ENCODE data around the gene ZNF469.

Gene ZNF469

DNA sequence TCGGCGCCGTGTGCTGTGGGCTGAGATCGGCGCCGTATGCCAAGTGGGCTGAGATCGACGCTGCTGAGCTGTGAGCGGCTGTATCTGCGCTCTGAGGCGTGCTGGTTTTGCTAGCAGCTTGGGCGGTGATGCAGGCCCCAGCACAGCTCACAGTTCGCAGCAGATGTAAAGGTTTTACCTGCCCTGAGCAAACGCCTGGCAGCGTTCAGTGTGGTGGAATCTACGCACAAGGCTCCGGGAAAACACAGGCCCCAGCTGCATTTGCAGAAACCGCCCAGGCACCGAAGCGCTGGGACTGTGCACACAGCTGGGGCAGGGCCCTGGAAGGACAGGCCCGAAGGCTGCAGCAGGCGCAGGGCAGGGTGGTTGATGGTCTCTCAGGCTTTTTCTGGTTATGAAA, 8.0 kb upstream of the ZNF469 start:
- no peaks in the 10 kb centered on the region for H3K36me3 ChIP-seq (ENCODE audit: insufficient read depth, low read length)
- no peak overlapping the region for H3K27ac ChIP-seq (ENCODE audit: low read depth, low read length)
- H2AFZ ChIP-seq (ENCODE audit: low read length, unreplicated experiment), result no peak overlapping the region
- H3K27me3 ChIP-seq (ENCODE audit: insufficient read depth, low read length), result no peaks in the 10 kb centered on the region
- no peaks in the 10 kb centered on the region for H3K4me1 ChIP-seq (ENCODE audit: control insufficient read depth, insufficient read depth, low read length, unreplicated experiment)
- H3K79me2 ChIP-seq (ENCODE audit: control insufficient read depth, insufficient read depth, low read length, unreplicated experiment), result no peaks in the 10 kb centered on the region
- no peak overlapping the region for H3K4me3 ChIP-seq (ENCODE audit: low read depth, low read length)

DNA sequence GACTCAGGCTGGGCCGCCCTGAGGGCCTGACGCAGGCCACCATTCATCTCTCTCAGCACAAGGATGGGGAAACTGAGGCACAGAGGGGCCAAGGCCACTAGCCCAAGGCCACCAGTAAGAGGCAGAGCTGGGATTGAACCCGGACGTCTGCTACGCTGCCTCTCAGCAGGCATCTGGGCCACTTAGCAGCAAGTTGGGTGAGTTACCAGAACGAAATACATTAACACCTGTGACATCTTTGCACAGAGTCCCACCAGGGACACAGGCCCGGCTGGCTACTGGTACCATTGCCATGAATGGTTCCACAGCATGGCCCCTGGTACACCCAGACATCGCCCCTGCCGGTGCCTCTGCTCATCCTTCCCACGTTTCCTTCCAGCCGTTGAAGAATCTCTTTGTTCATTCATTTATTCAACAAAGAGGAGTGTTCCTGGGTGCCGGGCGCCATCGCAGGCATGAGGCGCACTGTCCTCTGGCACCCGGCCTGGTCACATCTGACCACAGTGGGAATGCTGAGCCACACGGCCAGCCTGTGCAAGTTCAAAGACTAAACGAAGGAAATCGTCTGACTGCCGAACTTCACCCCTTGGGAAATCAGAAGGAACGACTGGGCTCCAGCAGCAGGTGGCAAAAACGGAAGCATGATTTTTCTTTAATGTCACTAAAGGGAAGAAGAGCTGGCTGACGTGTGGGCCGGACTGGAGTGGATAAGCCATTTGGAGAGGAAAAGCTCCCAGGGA, 7.4 kb upstream of the ZNF469 start:
- Histone ChIP-seq H3K36me3 (ENCODE audit: insufficient read depth, low read length) (no peaks in the 10 kb centered on the region), H2AFZ (ENCODE audit: low read length, unreplicated experiment) (no peak overlapping the region), H3K27ac (ENCODE audit: low read depth, low read length) (no peak overlapping the region), H3K4me3 (ENCODE audit: low read depth, low read length) (no peak overlapping the region), H3K79me2 (ENCODE audit: control insufficient read depth, insufficient read depth, low read length, unreplicated experiment) (no peaks in the 10 kb centered on the region), H3K27me3 (ENCODE audit: insufficient read depth, low read length) (no peaks in the 10 kb centered on the region), H3K4me1 (ENCODE audit: control insufficient read depth, insufficient read depth, low read length, unreplicated experiment) (no peaks in the 10 kb centered on the region)

- Histone ChIP-seq H3K27ac (ENCODE audit: low read depth, low read length) (no peak overlapping the region), H3K27me3 (ENCODE audit: insufficient read depth, low read length) (no peaks in the 10 kb centered on the region), H3K4me3 (ENCODE audit: low read depth, low read length) (no peak overlapping the region), H2AFZ (ENCODE audit: low read length, unreplicated experiment) (no peak overlapping the region), H3K79me2 (ENCODE audit: control insufficient read depth, insufficient read depth, low read length, unreplicated experiment) (no peaks in the 10 kb centered on the region), H3K4me1 (ENCODE audit: control insufficient read depth, insufficient read depth, low read length, unreplicated experiment) (no peaks in the 10 kb centered on the region), H3K36me3 (ENCODE audit: insufficient read depth, low read length) (no peaks in the 10 kb centered on the region)
Measured at GRCh38 chr16:88375996-88376834, 6.5 kb upstream of the ZNF469 start.

DNA sequence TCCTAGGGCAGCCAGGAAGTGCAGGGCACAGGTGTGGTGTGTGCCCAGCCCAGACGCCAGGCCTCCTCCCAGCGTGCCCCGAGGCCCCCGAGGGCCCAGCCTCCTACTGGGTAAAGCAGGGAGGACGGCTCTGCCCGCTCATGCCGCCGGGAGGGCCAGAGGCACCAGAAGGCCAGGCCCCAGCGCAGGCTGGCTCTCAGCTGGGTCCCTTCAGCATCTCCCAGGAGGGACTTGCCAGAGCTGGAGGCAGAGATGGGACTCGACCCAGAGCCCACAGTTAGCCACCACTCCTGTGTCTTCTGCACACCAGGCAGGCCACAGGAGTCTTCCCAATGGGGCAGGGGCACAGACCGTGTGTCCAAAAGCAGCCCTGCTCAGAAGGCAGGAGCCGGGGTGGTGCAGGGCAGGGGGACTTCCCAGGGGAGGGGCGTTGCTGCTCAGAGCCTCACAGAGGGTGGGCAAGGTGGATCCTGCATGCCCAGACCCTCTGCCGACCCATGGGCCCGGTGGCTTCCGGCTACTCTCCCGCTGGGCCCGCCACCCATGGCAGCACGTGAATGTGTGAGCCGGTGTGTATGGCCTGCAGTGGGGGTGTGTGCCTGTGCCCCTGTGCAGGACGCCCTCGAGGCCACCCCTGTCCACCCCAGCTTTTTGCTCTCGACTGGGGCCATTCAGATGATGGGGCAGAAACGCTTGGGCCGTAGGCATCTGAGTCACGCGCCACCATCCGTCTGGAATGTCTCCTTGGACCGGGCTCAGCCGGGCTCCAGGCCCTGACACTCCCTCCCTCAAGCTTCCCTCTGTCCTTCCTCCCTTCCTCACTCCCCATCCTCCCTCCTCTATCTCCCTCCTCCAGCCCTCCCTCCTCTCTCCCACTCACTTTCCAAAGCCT, 5.7 kb upstream of the ZNF469 start:
- H3K4me1 ChIP-seq (ENCODE audit: control insufficient read depth, insufficient read depth, low read length, unreplicated experiment), result no peaks in the 10 kb centered on the region
- H2AFZ ChIP-seq (ENCODE audit: low read length, unreplicated experiment), result no peak overlapping the region
- H3K79me2 ChIP-seq (ENCODE audit: control insufficient read depth, insufficient read depth, low read length, unreplicated experiment), result no peaks in the 10 kb centered on the region
- no peaks in the 10 kb centered on the region for H3K36me3 ChIP-seq (ENCODE audit: insufficient read depth, low read length)
- H3K4me3 ChIP-seq (ENCODE audit: low read depth, low read length), result no peak overlapping the region
- no peaks in the 10 kb centered on the region for H3K27me3 ChIP-seq (ENCODE audit: insufficient read depth, low read length)
- no peak overlapping the region for H3K27ac ChIP-seq (ENCODE audit: low read depth, low read length)

DNA sequence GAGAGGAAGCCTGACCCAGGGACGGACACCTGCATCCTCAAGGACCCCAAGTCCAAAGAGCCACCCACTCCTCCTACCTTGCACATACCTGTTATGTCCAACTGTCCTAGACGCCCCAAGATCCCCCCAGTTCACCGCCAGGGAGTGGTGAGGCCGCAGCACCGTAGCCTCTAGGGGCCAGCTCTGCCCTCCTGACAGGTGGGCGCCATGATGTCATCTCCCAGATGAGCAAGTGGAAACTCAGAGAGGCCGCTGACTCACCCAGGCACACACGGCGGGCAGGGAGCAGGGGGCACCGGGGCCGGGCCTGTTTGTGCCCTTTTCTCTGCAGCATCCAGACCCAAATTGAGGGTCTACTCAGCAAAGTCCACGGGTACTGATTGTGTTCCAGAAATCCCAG, 4.8 kb upstream of the ZNF469 start:
- no peak overlapping the region for H2AFZ ChIP-seq (ENCODE audit: low read length, unreplicated experiment)
- H3K4me3 ChIP-seq (ENCODE audit: low read depth, low read length), result no peak overlapping the region
- no peak overlapping the region for H3K27ac ChIP-seq (ENCODE audit: low read depth, low read length)
- no peaks in the 10 kb centered on the region for H3K27me3 ChIP-seq (ENCODE audit: insufficient read depth, low read length)
- no peaks in the 10 kb centered on the region for H3K79me2 ChIP-seq (ENCODE audit: control insufficient read depth, insufficient read depth, low read length, unreplicated experiment)
- H3K4me1 ChIP-seq (ENCODE audit: control insufficient read depth, insufficient read depth, low read length, unreplicated experiment), result no peaks in the 10 kb centered on the region
- no peaks in the 10 kb centered on the region for H3K36me3 ChIP-seq (ENCODE audit: insufficient read depth, low read length)

- no peaks in the 10 kb centered on the region for H3K79me2 ChIP-seq (ENCODE audit: control insufficient read depth, insufficient read depth, low read length, unreplicated experiment)
- no peak overlapping the region for H3K4me3 ChIP-seq (ENCODE audit: low read depth, low read length)
- no peaks in the 10 kb centered on the region for H3K36me3 ChIP-seq (ENCODE audit: insufficient read depth, low read length)
- no peak overlapping the region for H2AFZ ChIP-seq (ENCODE audit: low read length, unreplicated experiment)
- H3K27me3 ChIP-seq (ENCODE audit: insufficient read depth, low read length), result no peaks in the 10 kb centered on the region
- H3K4me1 ChIP-seq (ENCODE audit: control insufficient read depth, insufficient read depth, low read length, unreplicated experiment), result no peaks in the 10 kb centered on the region
- H3K27ac ChIP-seq (ENCODE audit: low read depth, low read length), result no peak overlapping the region
Measured at GRCh38 chr16:88378401-88378800, 4.4 kb upstream of the ZNF469 start.

DNA sequence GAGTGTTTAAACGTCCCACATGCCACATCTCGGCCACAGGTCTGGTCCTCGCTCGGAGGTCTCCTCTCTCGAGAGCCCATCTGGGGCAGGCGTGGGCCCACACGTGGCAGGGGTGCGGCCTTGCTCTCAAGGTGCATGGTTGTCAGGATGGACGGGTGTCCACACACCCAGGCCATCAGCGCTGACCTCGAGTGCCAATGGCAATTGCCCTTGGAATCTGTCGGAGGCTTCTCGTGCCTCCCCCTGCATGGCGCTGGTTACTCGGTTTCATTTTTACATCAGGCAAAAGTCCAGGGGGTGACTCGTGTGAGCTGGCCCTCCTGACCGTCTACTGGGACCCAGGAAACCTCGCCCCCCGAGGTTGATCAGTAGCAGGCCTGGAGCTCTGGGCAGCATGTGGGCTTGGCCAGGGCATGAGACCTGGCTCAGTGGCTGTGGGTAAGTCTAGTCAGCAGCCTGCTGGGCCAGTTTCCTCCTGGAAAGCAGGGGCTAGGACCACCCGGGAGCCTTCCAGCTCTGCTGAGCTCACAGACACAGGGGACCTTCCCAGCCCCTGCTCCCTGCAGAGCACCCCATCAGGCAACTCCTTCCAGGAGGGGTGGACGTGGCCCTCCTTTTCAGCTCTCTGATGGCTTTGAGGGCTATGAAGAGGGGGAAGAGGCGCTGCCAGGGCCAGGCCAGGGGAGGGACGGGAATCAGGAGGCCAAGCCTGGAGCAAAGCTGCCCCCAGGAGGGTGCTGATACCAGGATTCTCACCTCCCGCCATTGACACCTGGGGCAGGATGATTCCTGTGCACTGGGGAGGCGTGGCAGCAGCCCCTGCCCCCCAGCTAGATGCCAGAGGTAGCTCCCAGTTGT, 3.7 kb upstream of the ZNF469 start:
- Histone ChIP-seq H2AFZ (ENCODE audit: low read length, unreplicated experiment) (no peak overlapping the region), H3K27me3 (ENCODE audit: insufficient read depth, low read length) (no peaks in the 10 kb centered on the region), H3K79me2 (ENCODE audit: control insufficient read depth, insufficient read depth, low read length, unreplicated experiment) (peaks cover 4% of the 10 kb centered on the region), H3K4me1 (ENCODE audit: control insufficient read depth, insufficient read depth, low read length, unreplicated experiment) (peaks cover 2% of the 10 kb centered on the region), H3K4me3 (ENCODE audit: low read depth, low read length) (no peak overlapping the region), H3K27ac (ENCODE audit: low read depth, low read length) (no peak overlapping the region), H3K36me3 (ENCODE audit: insufficient read depth, low read length) (no peaks in the 10 kb centered on the region)

DNA sequence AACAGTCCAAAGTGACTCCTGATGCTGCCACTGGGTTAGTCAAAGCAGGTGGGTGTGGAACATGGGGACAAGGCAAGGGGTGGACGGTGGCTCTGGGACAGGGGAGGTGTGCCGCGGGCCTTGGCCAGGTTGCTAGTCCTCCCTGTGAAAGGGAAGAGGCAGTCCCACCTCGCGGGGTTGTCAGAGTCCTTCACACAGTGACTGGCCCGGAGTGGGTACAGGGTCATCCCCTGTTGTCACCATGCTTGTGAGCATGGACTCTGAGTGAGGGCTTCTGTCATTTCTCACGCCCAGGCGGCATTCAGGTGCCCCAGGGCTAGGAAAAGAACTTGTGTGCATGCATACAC, 3.1 kb upstream of the ZNF469 start:
- Histone ChIP-seq H3K27ac (ENCODE audit: low read depth, low read length) (no peak overlapping the region), H3K79me2 (ENCODE audit: control insufficient read depth, insufficient read depth, low read length, unreplicated experiment) (peaks cover 10% of the 10 kb centered on the region), H3K27me3 (ENCODE audit: insufficient read depth, low read length) (no peaks in the 10 kb centered on the region), H2AFZ (ENCODE audit: low read length, unreplicated experiment) (no peak overlapping the region), H3K4me3 (ENCODE audit: low read depth, low read length) (no peak overlapping the region), H3K36me3 (ENCODE audit: insufficient read depth, low read length) (no peaks in the 10 kb centered on the region), H3K4me1 (ENCODE audit: control insufficient read depth, insufficient read depth, low read length, unreplicated experiment) (peaks cover 7% of the 10 kb centered on the region)

DNA sequence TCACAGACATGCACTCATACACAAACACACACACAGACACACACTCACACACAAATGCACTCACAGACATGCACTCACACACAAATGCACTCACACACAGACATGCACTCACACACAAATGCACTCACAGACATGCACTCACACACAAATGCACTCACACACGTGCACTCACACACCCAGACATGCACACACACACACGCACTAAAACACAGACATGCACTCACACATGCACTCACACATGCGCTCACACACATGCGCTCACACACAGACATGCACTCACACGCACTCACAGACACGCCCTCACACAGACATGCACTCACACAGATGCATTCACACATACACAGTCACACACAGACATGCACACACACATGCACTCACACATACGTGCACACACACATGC, 2.7 kb upstream of the ZNF469 start:
- peaks cover 7% of the 10 kb centered on the region for H3K4me1 ChIP-seq (ENCODE audit: control insufficient read depth, insufficient read depth, low read length, unreplicated experiment)
- no peak overlapping the region for H2AFZ ChIP-seq (ENCODE audit: low read length, unreplicated experiment)
- no peak overlapping the region for H3K4me3 ChIP-seq (ENCODE audit: low read depth, low read length)
- H3K27ac ChIP-seq (ENCODE audit: low read depth, low read length), result no peak overlapping the region
- H3K36me3 ChIP-seq (ENCODE audit: insufficient read depth, low read length), result no peaks in the 10 kb centered on the region
- H3K79me2 ChIP-seq (ENCODE audit: control insufficient read depth, insufficient read depth, low read length, unreplicated experiment), result peaks cover 14% of the 10 kb centered on the region
- H3K27me3 ChIP-seq (ENCODE audit: insufficient read depth, low read length), result no peaks in the 10 kb centered on the region

DNA sequence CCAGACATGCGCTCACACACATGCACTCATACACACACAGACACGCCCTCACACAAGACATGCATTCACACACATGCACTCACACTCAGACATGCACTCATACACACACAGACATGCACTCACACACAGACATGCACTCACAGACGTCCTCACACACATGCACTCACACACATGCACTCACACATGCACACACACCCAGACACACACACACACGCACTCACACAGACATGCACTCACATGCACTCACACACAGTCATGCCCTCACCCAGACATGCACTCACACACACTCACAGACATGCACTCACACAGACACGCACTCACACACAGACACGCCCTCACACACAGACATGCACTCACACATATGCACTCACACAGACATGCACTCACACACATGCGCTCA, 2.1 kb upstream of the ZNF469 start:
- no peak overlapping the region for H2AFZ ChIP-seq (ENCODE audit: low read length, unreplicated experiment)
- no peak overlapping the region for H3K4me3 ChIP-seq (ENCODE audit: low read depth, low read length)
- peaks cover 19% of the 10 kb centered on the region for H3K79me2 ChIP-seq (ENCODE audit: control insufficient read depth, insufficient read depth, low read length, unreplicated experiment)
- H3K27me3 ChIP-seq (ENCODE audit: insufficient read depth, low read length), result no peaks in the 10 kb centered on the region
- H3K4me1 ChIP-seq (ENCODE audit: control insufficient read depth, insufficient read depth, low read length, unreplicated experiment), result peaks cover 7% of the 10 kb centered on the region
- no peaks in the 10 kb centered on the region for H3K36me3 ChIP-seq (ENCODE audit: insufficient read depth, low read length)
- no peak overlapping the region for H3K27ac ChIP-seq (ENCODE audit: low read depth, low read length)
